Measurements from ENCODE around the gene CADPS2. TPM values are rescaled to one million over a fixed set of nuclear protein-coding genes. Genes with fewer than 3 reads are reported as not detected.

The CADPS2 gene
- total RNA-seq, 5 donors from 2014 or later (not counting 1 experiment from before 2014, with no cell fraction given): 0.15 to 0.28 (median 0.16) TPM; not detected in 2

DNA sequence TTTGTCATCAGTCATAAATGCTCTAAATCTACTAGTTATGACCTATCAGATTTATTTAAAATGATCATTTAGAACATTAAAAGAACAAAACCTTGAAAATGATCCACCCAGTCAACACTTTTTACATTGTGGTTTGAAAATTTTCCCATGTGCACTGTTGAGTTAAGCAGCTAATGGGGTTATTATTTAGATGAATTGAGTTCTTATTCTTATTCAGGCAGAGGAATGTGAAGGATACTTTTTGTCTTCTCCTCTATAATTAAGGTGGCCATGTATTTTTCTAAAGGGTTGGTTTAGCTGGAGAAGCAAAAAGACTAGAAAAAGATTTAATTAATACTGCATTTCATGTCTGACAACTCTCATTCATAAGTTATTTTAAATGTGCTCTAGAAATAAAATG, 506.8 kb downstream of the CADPS2 start:
- POLR2A ChIA-PET: no interaction called here
- H3K9me3 ChIP-seq: no peaks in the 10 kb centered on the region
- H3K36me3 ChIP-seq (ENCODE audit: control insufficient read depth in 2 of 2, extremely low read depth in 1 of 2, insufficient read depth in 1 of 2, low read length in 1 of 2): no peaks in the 10 kb centered on the region
- H3K4me1 Mint-ChIP-seq: no peaks in the 10 kb centered on the region
- no peaks in the 10 kb centered on the region for H3K4me1 ChIP-seq (ENCODE audit: control insufficient read depth in 1 of 2, extremely low read depth in 1 of 2, insufficient read depth in 2 of 2, low read length in 2 of 2)
- no peaks in the 10 kb centered on the region for H3K27me3 ChIP-seq (replicated peaks in 1 of 2; ENCODE audit: control insufficient read depth in 2 of 2, extremely low read depth in 1 of 2, insufficient read depth in 2 of 2, low read length in 1 of 2)
- no peak for DNase-seq
- H3K27me3 Mint-ChIP-seq: no peaks in the 10 kb centered on the region
- no peak overlapping the region for H3K4me3 ChIP-seq (ENCODE audit: control insufficient read depth in 1 of 2, extremely low read depth in 1 of 2, low read length in 1 of 2)
- CTCF ChIA-PET: no interaction called here
- no peak for ATAC-seq (replicated peaks in 1 of 4)
- H3K27ac Mint-ChIP-seq: no peak overlapping the region
- no peak overlapping the region for H3K4me3 Mint-ChIP-seq
- H3K36me3 Mint-ChIP-seq: no peaks in the 10 kb centered on the region
- H3K27ac ChIP-seq (ENCODE audit: low read length): no peak overlapping the region
- H3K9me3 Mint-ChIP-seq: peaks cover 0 to 4% (median 3%) of the 10 kb centered on the region in 3 donors

DNA sequence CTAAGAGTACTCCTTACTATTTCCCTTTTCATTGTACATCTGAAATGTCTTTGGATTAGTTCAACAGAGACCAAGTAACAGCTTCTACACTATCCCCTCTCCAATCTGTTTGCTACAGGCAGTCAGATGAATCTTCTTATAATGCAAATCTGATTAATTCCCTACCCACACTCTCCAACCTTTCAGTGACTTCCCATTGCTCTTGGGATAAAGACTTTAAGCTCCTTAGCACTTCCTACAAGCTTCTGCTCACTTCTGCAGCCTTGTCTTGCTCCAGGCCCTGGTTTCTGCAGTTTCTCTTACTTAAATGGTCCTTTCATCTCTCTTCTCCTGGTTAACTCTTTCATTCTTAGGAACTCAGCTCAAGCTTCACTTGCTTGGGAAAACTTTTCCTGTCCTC, 516.5 kb downstream of the CADPS2 start:
- H3K4me3 Mint-ChIP-seq: no peak overlapping the region
- POLR2A ChIA-PET: no interaction called here

DNA sequence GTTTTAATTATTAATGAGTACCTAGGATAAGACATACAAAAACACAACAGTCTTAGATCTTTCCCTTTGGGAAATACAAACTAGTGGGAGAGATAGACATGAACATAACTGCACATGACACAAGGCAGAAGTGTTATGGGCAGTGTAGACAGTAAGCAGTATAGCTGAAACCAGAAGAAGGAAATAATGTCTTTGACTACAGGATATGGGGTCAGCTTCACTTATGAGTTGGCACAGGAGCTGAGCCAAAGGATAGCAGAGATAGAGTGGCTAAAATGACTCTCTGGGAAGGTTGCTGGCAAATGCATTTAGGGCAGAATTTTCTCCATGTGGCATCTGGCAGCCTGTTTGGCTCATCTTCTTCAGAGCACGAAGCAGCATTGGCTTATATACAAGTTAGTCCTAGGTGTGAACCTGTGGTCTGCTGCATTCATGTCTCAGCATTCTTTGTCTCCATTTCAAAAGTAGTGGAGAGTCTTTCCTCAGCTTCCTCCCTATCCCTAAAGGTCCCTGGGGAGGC, 521.4 kb downstream of the CADPS2 start:
- H3K27ac Mint-ChIP-seq: no peak overlapping the region
- 60% methylated on average over 1 of the region's 1 CpG for WGBS (ENCODE audit: insufficient coverage)
- DNase-seq: no peak
- no peaks in the 10 kb centered on the region for H3K4me1 Mint-ChIP-seq
- no peak for ATAC-seq (replicated peaks in 1 of 4)
- Histone ChIP-seq H3K27me3 (replicated peaks in 1 of 2; ENCODE audit: control insufficient read depth in 2 of 2, extremely low read depth in 1 of 2, insufficient read depth in 2 of 2, low read length in 1 of 2) (no peaks in the 10 kb centered on the region), H3K27ac (ENCODE audit: low read length) (no peak overlapping the region), H3K9me3 (no peaks in the 10 kb centered on the region), H3K4me3 (ENCODE audit: control insufficient read depth in 1 of 2, extremely low read depth in 1 of 2, low read length in 1 of 2) (no peak overlapping the region), H3K36me3 (ENCODE audit: control insufficient read depth in 2 of 2, extremely low read depth in 1 of 2, insufficient read depth in 1 of 2, low read length in 1 of 2) (no peaks in the 10 kb centered on the region), H3K4me1 (ENCODE audit: control insufficient read depth in 1 of 2, extremely low read depth in 1 of 2, insufficient read depth in 2 of 2, low read length in 2 of 2) (no peaks in the 10 kb centered on the region)
- no peak overlapping the region for H3K4me3 Mint-ChIP-seq
- peaks cover 6% of the 10 kb centered on the region in 3 donors for H3K9me3 Mint-ChIP-seq
- POLR2A ChIA-PET: no interaction called here
- peaks cover 0 to 5% of the 10 kb centered on the region in 2 donors for H3K27me3 Mint-ChIP-seq
- CTCF ChIA-PET: no interaction called here
- no peaks in the 10 kb centered on the region for H3K36me3 Mint-ChIP-seq

More for the DNA sequence above, 516.5 kb downstream of the CADPS2 start:
- DNase-seq: no peak
- Histone ChIP-seq H3K27ac (ENCODE audit: low read length) (no peak overlapping the region), H3K27me3 (replicated peaks in 1 of 2; ENCODE audit: control insufficient read depth in 2 of 2, extremely low read depth in 1 of 2, insufficient read depth in 2 of 2, low read length in 1 of 2) (no peaks in the 10 kb centered on the region), H3K9me3 (no peaks in the 10 kb centered on the region), H3K36me3 (ENCODE audit: control insufficient read depth in 2 of 2, extremely low read depth in 1 of 2, insufficient read depth in 1 of 2, low read length in 1 of 2) (no peaks in the 10 kb centered on the region), H3K4me3 (ENCODE audit: control insufficient read depth in 1 of 2, extremely low read depth in 1 of 2, low read length in 1 of 2) (no peak overlapping the region), H3K4me1 (ENCODE audit: control insufficient read depth in 1 of 2, extremely low read depth in 1 of 2, insufficient read depth in 2 of 2, low read length in 2 of 2) (no peaks in the 10 kb centered on the region)
- Mint-ChIP-seq H3K27ac (no peak overlapping the region), H3K27me3 (peaks cover 0 to 15% of the 10 kb centered on the region in 2 donors), H3K9me3 (peaks cover 6 to 19% (median 9%) of the 10 kb centered on the region in 3 donors), H3K4me1 (no peaks in the 10 kb centered on the region), H3K36me3 (no peaks in the 10 kb centered on the region)
- CTCF ChIA-PET: no interaction called here
- no peak for ATAC-seq (replicated peaks in 1 of 4)

DNA sequence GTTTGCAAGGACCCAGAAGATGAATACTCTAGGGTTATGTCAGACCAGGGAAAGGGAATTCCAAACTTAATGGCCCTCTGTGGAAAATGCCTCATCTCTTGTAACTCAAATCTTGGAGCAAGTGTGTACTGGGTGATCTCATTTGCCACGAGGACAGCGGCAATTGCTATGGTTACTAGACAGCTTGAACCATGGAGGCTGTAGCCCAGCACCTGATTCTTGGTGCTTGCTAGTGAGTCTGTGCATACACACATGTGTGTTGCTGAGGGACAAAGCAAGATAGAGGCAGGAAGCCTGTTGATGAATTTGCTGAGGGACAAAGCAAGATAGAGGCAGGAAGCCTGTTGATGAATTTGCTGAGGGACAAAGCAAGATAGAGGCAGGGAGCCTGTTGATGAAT, 523.1 kb downstream of the CADPS2 start:
- no peaks in the 10 kb centered on the region for H3K4me1 Mint-ChIP-seq
- ChIA-PET CTCF (no interaction called here), POLR2A (no interaction called here)
- no peaks in the 10 kb centered on the region for H3K27me3 Mint-ChIP-seq
- no peak overlapping the region for H3K4me3 Mint-ChIP-seq
- Histone ChIP-seq H3K27me3 (replicated peaks in 1 of 2; ENCODE audit: control insufficient read depth in 2 of 2, extremely low read depth in 1 of 2, insufficient read depth in 2 of 2, low read length in 1 of 2) (no peaks in the 10 kb centered on the region), H3K4me3 (ENCODE audit: control insufficient read depth in 1 of 2, extremely low read depth in 1 of 2, low read length in 1 of 2) (no peak overlapping the region), H3K36me3 (ENCODE audit: control insufficient read depth in 2 of 2, extremely low read depth in 1 of 2, insufficient read depth in 1 of 2, low read length in 1 of 2) (no peaks in the 10 kb centered on the region), H3K9me3 (no peaks in the 10 kb centered on the region), H3K27ac (ENCODE audit: low read length) (no peak overlapping the region), H3K4me1 (ENCODE audit: control insufficient read depth in 1 of 2, extremely low read depth in 1 of 2, insufficient read depth in 2 of 2, low read length in 2 of 2) (no peaks in the 10 kb centered on the region)
- H3K36me3 Mint-ChIP-seq: no peaks in the 10 kb centered on the region
- ATAC-seq (replicated peaks in 1 of 4): no peak
- no peak for DNase-seq
- H3K27ac Mint-ChIP-seq: no peak overlapping the region
- WGBS (ENCODE audit: insufficient coverage): 89% methylated on average over 2 of the region's 2 CpGs
- H3K9me3 Mint-ChIP-seq: peaks cover 0 to 6% (median 6%) of the 10 kb centered on the region in 3 donors

DNA sequence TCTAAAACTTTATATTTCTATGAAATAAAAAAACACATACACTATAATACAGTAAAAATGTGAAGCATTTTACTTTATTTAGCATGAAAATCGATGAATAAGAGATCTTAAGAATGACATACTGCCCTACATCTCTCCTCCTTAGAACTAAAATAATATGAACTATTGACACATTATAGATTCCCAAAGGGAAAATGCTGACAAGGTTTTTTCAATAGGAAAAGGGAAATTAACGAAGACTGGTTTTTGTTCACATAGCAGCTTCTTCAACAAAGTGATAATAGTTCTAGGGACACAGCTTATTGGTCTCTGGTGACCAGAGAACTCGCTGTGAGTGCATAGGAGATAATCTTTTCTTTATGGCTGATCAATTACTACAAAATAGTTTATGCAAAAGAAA, 523.8 kb downstream of the CADPS2 start:
- no peak for DNase-seq
- Mint-ChIP-seq H3K4me1 (no peaks in the 10 kb centered on the region), H3K4me3 (no peak overlapping the region), H3K9me3 (peaks cover 0 to 6% (median 6%) of the 10 kb centered on the region in 3 donors), H3K36me3 (no peaks in the 10 kb centered on the region), H3K27me3 (no peaks in the 10 kb centered on the region), H3K27ac (no peak overlapping the region)
- Histone ChIP-seq H3K4me3 (ENCODE audit: control insufficient read depth in 1 of 2, extremely low read depth in 1 of 2, low read length in 1 of 2) (no peak overlapping the region), H3K9me3 (no peaks in the 10 kb centered on the region), H3K36me3 (ENCODE audit: control insufficient read depth in 2 of 2, extremely low read depth in 1 of 2, insufficient read depth in 1 of 2, low read length in 1 of 2) (no peaks in the 10 kb centered on the region), H3K27me3 (replicated peaks in 1 of 2; ENCODE audit: control insufficient read depth in 2 of 2, extremely low read depth in 1 of 2, insufficient read depth in 2 of 2, low read length in 1 of 2) (no peaks in the 10 kb centered on the region), H3K4me1 (ENCODE audit: control insufficient read depth in 1 of 2, extremely low read depth in 1 of 2, insufficient read depth in 2 of 2, low read length in 2 of 2) (no peaks in the 10 kb centered on the region), H3K27ac (ENCODE audit: low read length) (no peak overlapping the region)
- WGBS (ENCODE audit: insufficient coverage): no CpG with 5 or more reads among the region's 3 CpGs
- POLR2A ChIA-PET: no interaction called here
- CTCF ChIA-PET: no interaction called here
- no peak for ATAC-seq (replicated peaks in 1 of 4)

DNA sequence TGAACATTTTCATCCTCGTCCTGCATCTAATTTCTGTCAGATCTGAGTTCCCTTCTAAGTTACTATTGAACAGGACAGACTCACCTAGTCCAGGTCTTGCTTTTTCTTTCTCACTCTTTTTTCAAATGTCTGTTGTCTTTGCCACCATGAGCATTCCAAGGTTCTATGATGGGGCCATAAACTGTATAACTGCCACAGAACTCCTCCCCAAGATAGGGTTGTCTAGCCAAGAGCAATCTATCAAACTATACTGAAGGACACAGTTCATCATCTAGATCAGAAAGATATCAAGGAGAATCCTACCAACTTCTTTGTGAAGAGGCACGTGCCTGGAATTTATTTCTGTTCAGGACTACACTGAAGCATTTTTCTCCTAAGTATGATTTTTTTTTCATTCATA, 531.6 kb downstream of the CADPS2 start:
- CTCF ChIA-PET: no interaction called here
- Mint-ChIP-seq H3K27ac (no peak overlapping the region), H3K27me3 (no peaks in the 10 kb centered on the region), H3K36me3 (no peaks in the 10 kb centered on the region), H3K9me3 (no peaks in the 10 kb centered on the region), H3K4me3 (no peak overlapping the region), H3K4me1 (no peaks in the 10 kb centered on the region)
- no peaks in the 10 kb centered on the region for H3K27me3 ChIP-seq (replicated peaks in 1 of 2; ENCODE audit: control insufficient read depth in 2 of 2, extremely low read depth in 1 of 2, insufficient read depth in 2 of 2, low read length in 1 of 2)
- H3K4me3 ChIP-seq (ENCODE audit: control insufficient read depth in 1 of 2, extremely low read depth in 1 of 2, low read length in 1 of 2): no peak overlapping the region
- POLR2A ChIA-PET: no interaction called here
- no peak for DNase-seq
- H3K27ac ChIP-seq (ENCODE audit: low read length): no peak overlapping the region
- 0% methylated on average over 1 of the region's 2 CpGs for WGBS (ENCODE audit: insufficient coverage)
- H3K9me3 ChIP-seq: no peaks in the 10 kb centered on the region
- H3K4me1 ChIP-seq (ENCODE audit: control insufficient read depth in 1 of 2, extremely low read depth in 1 of 2, insufficient read depth in 2 of 2, low read length in 2 of 2): no peaks in the 10 kb centered on the region
- H3K36me3 ChIP-seq (ENCODE audit: control insufficient read depth in 2 of 2, extremely low read depth in 1 of 2, insufficient read depth in 1 of 2, low read length in 1 of 2): no peaks in the 10 kb centered on the region
- ATAC-seq (replicated peaks in 1 of 4): no peak

DNA sequence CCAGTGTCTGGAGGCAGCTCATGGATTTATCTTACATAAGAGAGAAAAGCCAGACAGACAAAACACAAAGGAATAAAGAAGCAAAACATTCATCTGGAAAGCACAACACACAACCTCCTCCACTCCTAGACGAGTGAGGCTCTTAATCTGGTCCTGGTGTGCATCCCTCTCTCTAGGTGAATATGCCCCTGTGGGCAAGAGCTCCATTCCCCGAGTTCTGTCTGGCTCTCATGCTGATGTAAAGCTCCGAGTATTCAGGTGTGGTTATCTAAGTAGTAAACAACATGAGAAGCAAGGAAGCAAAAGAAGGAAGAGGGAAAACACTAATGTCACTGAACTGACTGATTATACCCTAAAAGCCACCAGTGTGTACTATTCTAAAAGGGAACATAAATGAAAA, 533.8 kb downstream of the CADPS2 start:
- Histone ChIP-seq H3K9me3 (no peaks in the 10 kb centered on the region), H3K4me1 (ENCODE audit: control insufficient read depth in 1 of 2, extremely low read depth in 1 of 2, insufficient read depth in 2 of 2, low read length in 2 of 2) (no peaks in the 10 kb centered on the region), H3K4me3 (ENCODE audit: control insufficient read depth in 1 of 2, extremely low read depth in 1 of 2, low read length in 1 of 2) (no peak overlapping the region), H3K27me3 (replicated peaks in 1 of 2; ENCODE audit: control insufficient read depth in 2 of 2, extremely low read depth in 1 of 2, insufficient read depth in 2 of 2, low read length in 1 of 2) (no peaks in the 10 kb centered on the region), H3K27ac (ENCODE audit: low read length) (no peak overlapping the region), H3K36me3 (ENCODE audit: control insufficient read depth in 2 of 2, extremely low read depth in 1 of 2, insufficient read depth in 1 of 2, low read length in 1 of 2) (no peaks in the 10 kb centered on the region)
- H3K9me3 Mint-ChIP-seq: no peaks in the 10 kb centered on the region
- no peaks in the 10 kb centered on the region for H3K36me3 Mint-ChIP-seq
- ChIA-PET POLR2A (interaction anchor here in 1 of 2 donors (0.6 kb wide), 1 partner anchor 23 kb away, joined by 3 read pairs; no protein-coding TSS in a partner anchor), CTCF (no interaction called here)
- no peaks in the 10 kb centered on the region for H3K27me3 Mint-ChIP-seq
- ATAC-seq (replicated peaks in 1 of 4): no peak
- H3K4me3 Mint-ChIP-seq: no peak overlapping the region
- no peak overlapping the region for H3K27ac Mint-ChIP-seq
- no peaks in the 10 kb centered on the region for H3K4me1 Mint-ChIP-seq
- no CpG with 5 or more reads among the region's 3 CpGs for WGBS (ENCODE audit: insufficient coverage)
- no peak for DNase-seq

All from T-cell (primary cell).